Measurements from ENCODE around the gene AIF1.

DNA sequence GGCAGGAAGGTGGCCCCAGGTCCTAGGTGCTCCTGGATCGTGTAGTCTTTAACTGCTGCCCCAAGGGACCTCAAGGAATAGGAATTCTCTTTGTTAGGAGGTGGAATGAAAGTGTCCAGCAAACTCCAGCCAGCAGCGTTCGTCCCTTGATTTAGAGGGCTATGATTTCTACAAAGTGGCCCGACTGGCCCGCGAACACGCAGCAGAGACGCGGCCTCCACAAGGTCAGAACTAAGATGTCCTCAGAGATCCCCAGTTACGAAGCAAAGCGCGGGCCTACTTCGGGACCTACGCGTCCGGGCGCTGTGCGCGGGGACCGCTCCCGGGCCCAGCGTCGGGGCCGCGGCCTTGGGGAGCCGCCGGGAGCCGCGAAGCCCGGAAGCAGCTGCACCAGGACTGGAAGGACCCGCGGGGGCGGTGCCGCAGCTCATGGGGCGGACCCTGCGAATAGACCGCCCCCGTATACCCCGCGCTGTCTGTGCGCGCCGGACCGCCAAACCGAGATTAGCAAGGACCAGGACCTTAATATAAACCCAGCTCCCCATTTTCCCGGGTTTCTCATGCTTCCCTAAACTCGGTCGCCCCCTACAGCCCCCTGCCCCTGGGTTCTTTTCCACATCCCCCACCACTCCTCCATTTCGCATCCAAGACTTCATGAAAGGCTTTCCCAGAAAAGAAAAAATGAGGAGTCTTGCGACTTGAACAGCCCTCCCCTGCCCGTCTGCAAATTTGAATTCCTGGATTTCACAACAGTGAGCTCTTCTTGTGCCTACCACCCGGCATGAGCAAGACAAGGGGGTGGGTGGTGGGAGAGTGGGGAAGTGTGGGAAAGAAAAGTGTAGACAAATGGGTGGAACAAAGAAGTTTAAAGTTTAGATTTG is 45.6 kb downstream of the AIF1 start, which contains the start of gene C6orf47:
- TF ChIP-seq, protein P1, sequence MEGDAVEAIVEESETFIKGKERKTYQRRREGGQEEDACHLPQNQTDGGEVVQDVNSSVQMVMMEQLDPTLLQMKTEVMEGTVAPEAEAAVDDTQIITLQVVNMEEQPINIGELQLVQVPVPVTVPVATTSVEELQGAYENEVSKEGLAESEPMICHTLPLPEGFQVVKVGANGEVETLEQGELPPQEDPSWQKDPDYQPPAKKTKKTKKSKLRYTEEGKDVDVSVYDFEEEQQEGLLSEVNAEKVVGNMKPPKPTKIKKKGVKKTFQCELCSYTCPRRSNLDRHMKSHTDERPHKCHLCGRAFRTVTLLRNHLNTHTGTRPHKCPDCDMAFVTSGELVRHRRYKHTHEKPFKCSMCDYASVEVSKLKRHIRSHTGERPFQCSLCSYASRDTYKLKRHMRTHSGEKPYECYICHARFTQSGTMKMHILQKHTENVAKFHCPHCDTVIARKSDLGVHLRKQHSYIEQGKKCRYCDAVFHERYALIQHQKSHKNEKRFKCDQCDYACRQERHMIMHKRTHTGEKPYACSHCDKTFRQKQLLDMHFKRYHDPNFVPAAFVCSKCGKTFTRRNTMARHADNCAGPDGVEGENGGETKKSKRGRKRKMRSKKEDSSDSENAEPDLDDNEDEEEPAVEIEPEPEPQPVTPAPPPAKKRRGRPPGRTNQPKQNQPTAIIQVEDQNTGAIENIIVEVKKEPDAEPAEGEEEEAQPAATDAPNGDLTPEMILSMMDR (IDR thresholded peaks at IDR 0.05 in 4 of 5, conservative IDR thresholded peaks at IDR 0.05 in 1 of 5): peak in 1 of 5 experiments; percentile 7
- peak; percentile 79 to 89 for TF ChIP-seq POLR2A (IDR thresholded peaks at IDR 0.05)

All from gastrocnemius medialis (tissue), 4 donors.